NT2/D1 (cell line): ENCODE results near the gene GRAMD1C.

Experiments
- SUZ12 ChIP-seq: IDR thresholded peaks from 2 replicates; pipeline ENCODE4 v1.6.1; 2011; ENCODE audit not compliant: insufficient read length, insufficient read depth; ENCODE audit errors: extremely low read depth
- YY1 ChIP-seq: IDR thresholded peaks from 2 replicates; pipeline ENCODE4 v1.6.1; 2011; ENCODE audit not compliant: insufficient read length, insufficient read depth
- ZNF274 ChIP-seq: IDR thresholded peaks from 2 replicates; pipeline ENCODE4 v1.6.1; 2011; ENCODE audit warnings: mild to moderate bottlenecking, low read depth, low read length

GRCh38 chr3:113954091-113954685 lies 115.6 kb downstream of the GRAMD1C start:
- TF ChIP-seq YY1 = no peak
- TF ChIP-seq ZNF274 = no peak
- TF ChIP-seq SUZ12 = no peak
